HEK293T (cell line): ENCODE results near the gene PCDHGA11.

Experiments
- ARNT ChIP-seq: fragments of 450-650 bp; IDR thresholded peaks from 2 replicates; pipeline ENCODE4 v1.6.1; 2017; ENCODE audit warnings: mild to moderate bottlenecking
- BHLHE40 ChIP-seq: fragments of 450-650 bp; IDR thresholded peaks from 2 replicates; pipeline ENCODE4 v1.6.1; 2016; ENCODE audit warnings: mild to moderate bottlenecking, moderate library complexity, borderline replicate concordance
- CTBP1 ChIP-seq: fragments of 450-650 bp; IDR thresholded peaks from 2 replicates; pipeline ENCODE4 v1.6.1; 2016; ENCODE audit warnings: borderline replicate concordance
- FOXA1 ChIP-seq: fragments of 450-650 bp; IDR thresholded peaks from 2 replicates; pipeline ENCODE4 v1.6.1; 2016; ENCODE audit warnings: mild to moderate bottlenecking
- FOXK2 ChIP-seq: fragments of 450-650 bp; IDR thresholded peaks from 2 replicates; pipeline ENCODE4 v1.6.1; 2016; ENCODE audit warnings: mild to moderate bottlenecking
- NFRKB ChIP-seq: fragments of 450-650 bp; IDR thresholded peaks from 2 replicates; pipeline ENCODE4 v1.6.1; 2016; ENCODE audit warnings: mild to moderate bottlenecking, moderate library complexity
- SP1 ChIP-seq: fragments of 450-650 bp; IDR thresholded peaks from 2 replicates; pipeline ENCODE4 v1.6.1; 2017
- SUZ12 ChIP-seq: fragments of 450-650 bp; IDR thresholded peaks from 2 replicates; pipeline ENCODE4 v1.6.1; 2016; ENCODE audit warnings: mild to moderate bottlenecking

DNA sequence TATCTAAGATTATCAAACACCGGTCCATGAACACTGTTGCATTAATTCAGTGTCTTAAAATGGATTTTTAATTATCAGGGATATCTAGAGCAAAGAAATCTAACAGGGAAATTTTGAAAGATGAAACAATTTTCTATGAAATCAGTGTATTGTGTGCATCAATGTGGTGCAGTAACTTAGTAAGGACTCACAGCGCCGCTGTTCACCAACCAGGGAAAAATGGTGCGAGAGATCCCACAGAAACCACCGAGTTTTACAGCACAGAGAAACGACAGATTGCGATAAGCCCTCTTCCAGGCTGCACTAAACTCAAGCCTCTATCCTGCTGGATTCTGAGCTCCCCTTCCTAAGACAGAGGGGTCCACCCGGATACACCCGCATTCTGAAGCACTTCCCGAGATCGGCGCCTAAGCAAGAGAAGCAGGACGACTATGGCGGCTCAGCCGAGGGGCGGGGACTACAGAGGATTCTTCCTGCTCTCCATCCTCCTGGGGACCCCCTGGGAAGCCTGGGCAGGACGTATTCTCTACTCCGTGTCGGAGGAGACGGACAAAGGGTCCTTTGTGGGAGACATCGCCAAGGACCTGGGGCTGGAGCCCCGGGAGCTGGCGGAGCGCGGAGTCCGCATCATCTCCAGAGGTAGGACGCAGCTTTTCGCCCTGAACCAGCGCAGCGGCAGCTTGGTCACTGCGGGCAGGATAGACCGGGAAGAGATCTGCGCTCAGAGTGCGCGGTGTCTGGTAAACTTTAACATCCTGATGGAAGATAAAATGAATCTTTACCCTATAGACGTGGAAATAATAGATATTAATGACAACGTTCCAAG, 38.2 kb upstream of the PCDHGA11 start, which contains the start of gene PCDHGA7:
- no peak for TF ChIP-seq CTBP1
- no peak for TF ChIP-seq FOXA1
- no peak for TF ChIP-seq FOXK2
- no peak for TF ChIP-seq ARNT
- no peak for TF ChIP-seq BHLHE40
- TF ChIP-seq SUZ12, result no peak
- no peak for TF ChIP-seq SP1
- TF ChIP-seq NFRKB, result no peak
